K562 (cell line): ENCODE measurements around the gene NMNAT2. TPM values are rescaled to one million over a fixed set of nuclear protein-coding genes. Genes with fewer than 3 reads are reported as not detected.

Experiments
- ATAC-seq: fragments of 200-7000 bp; cut with Tn5 transposase; 3 replicates; pipeline ENCODE4 v1.9.1; 2020; ENCODE audit warnings: moderate library complexity
- BruUV-seq: library from RNA; stranded (reverse); fragments of 400-500 nt; replicated peaks from 2 replicates; lab custom pipeline; 2021; lab: Mats Ljungman, UMichigan
- CTCF ChIA-PET: fragments of 300-600 bp; formaldehyde crosslinking; extraction: SDS; loops from one replicate; lab custom pipeline; 2021; ENCODE audit warnings: low intra/inter-chr PET ratio; lab: Yijun Ruan, JAX
- POLR2A ChIA-PET: fragments of 300-600, 350-650 bp; sonication (Branson Sonifier 250); formaldehyde crosslinking; extraction: SDS; loops from one replicate; lab custom pipeline; 2021; ENCODE audit warnings: antibody characterized with exemption, inconsistent platforms; lab: Yijun Ruan, JAX
- DNase-seq, 4 experiments: peaks; one replicate each; pipeline versions ENCODE4 v3.0.0 to v3.0.0-alpha.2; 2011 to 2018; ENCODE audit warnings: low spot score in 3 of 4, mixed read lengths in 3 of 4; ENCODE audit errors: extremely low read depth in 1 of 4
- FAIRE-seq: peaks from 2 replicates; lab custom pipeline; 2011; peaks lifted over from hg19 to GRCh38; lab: Jason Lieb, UNC
- H2AFZ ChIP-seq: 2 replicates; pipeline ENCODE4 v1.6.0; 2011; ENCODE audit warnings: low read depth, low read length, control low read depth, inconsistent platforms
- H3K27ac ChIP-seq: fragments of 200-600 bp; 3 replicates; pipeline ENCODE4 v1.8.0; 2011; ENCODE audit warnings: low read depth, mild to moderate bottlenecking, control low read depth, inconsistent platforms, low read length, moderate library complexity, mixed read lengths; ENCODE audit errors: extremely low read depth
- H3K27me3 ChIP-seq, 2 experiments: fragments of 300-600 bp in 1 of 2; 2 replicates in 1 of 2; 3 replicates in 1 of 2; pipeline versions ENCODE4 v1.6.0 to v1.8.0; 2011; ENCODE audit warnings: inconsistent platforms in 2 of 2, low read length in 2 of 2, mild to moderate bottlenecking in 1 of 2, mixed read lengths in 1 of 2, moderate library complexity in 1 of 2; ENCODE audit not compliant: control insufficient read depth in 2 of 2, insufficient read depth in 2 of 2
- H3K36me3 ChIP-seq: fragments of 300-600 bp; 3 replicates; pipeline ENCODE4 v1.8.0; 2011; ENCODE audit warnings: mild to moderate bottlenecking, low read length, inconsistent platforms; ENCODE audit not compliant: control insufficient read depth, insufficient read depth
- H3K4me1 ChIP-seq, 2 experiments: fragments of 200-600 bp in 1 of 2; replicated peaks in 1 of 2; 2 replicates in 1 of 2; 3 replicates in 1 of 2; pipeline versions ENCODE4 v1.5.1 to v1.8.0; 2011; ENCODE audit warnings: inconsistent platforms in 2 of 2, low read length in 2 of 2, mild to moderate bottlenecking in 1 of 2, mixed read lengths in 1 of 2, moderate library complexity in 1 of 2; ENCODE audit not compliant: control insufficient read depth in 2 of 2, insufficient read depth in 2 of 2
- H3K4me2 ChIP-seq: 2 replicates; pipeline ENCODE4 v1.6.1; 2011; ENCODE audit warnings: low read length, control low read depth, inconsistent platforms, mixed read lengths; ENCODE audit not compliant: insufficient read depth
- H3K4me3 ChIP-seq: fragments of 200-600 bp; sonication (generic), shearing (Covaris generic); 2 replicates; pipeline ENCODE4 v1.5.1; 2016; ENCODE audit warnings: control low read depth, inconsistent platforms
- H3K79me2 ChIP-seq: fragments of 200-600 bp; 3 replicates; pipeline ENCODE4 v1.8.0; 2011; ENCODE audit warnings: low read length, inconsistent platforms; ENCODE audit not compliant: control insufficient read depth, insufficient read depth
- H3K9ac ChIP-seq, 2 experiments: 2 replicates each; pipeline versions ENCODE4 v1.6.0 to v1.6.1; 2011; ENCODE audit warnings: low read depth in 2 of 2, low read length in 2 of 2, control low read depth in 1 of 2, inconsistent platforms in 1 of 2, mild to moderate bottlenecking in 1 of 2, mixed read lengths in 1 of 2; ENCODE audit not compliant: insufficient read depth in 1 of 2
- H3K9me1 ChIP-seq: one replicate; pipeline ENCODE4 v1.6.0; 2011; ENCODE audit warnings: inconsistent platforms, mild to moderate bottlenecking, low read length, moderate library complexity; ENCODE audit not compliant: control insufficient read depth, insufficient read depth
- H3K9me3 ChIP-seq: replicated peaks from 2 replicates; pipeline ENCODE4 v1.5.1; 2011; ENCODE audit warnings: low read depth, low read length, inconsistent platforms; ENCODE audit not compliant: control insufficient read depth, insufficient read depth
- H4K20me1 ChIP-seq: replicated peaks from 2 replicates; pipeline ENCODE4 v1.6.1; 2011; ENCODE audit warnings: low read length, inconsistent platforms, mixed read lengths; ENCODE audit not compliant: control insufficient read depth, insufficient read depth
- CHD7 ChIP-seq: fragments of 200-600 bp; sonication (generic); IDR thresholded peaks from one replicate; pipeline ENCODE4 v1.6.1; 2012; ENCODE audit warnings: mild to moderate bottlenecking, low read depth, low read length, inconsistent platforms
- HCFC1 ChIP-seq: IDR thresholded peaks from 2 replicates; pipeline ENCODE4 v1.6.1; 2012; ENCODE audit warnings: low read depth, low read length, improper control_type of control experiment
- NCOA1 ChIP-seq: fragments of 450-650 bp; IDR thresholded peaks from 2 replicates; pipeline ENCODE4 v1.6.1; 2016; ENCODE audit warnings: low read depth
- whole genome bisulfite sequencing: fragments of 100-300 bp; shearing (Covaris generic); methylation state at CpG from one replicate; pipeline ENCODE4 v1.1.6; 2016; ENCODE audit warnings: low coverage, mixed read lengths; ENCODE audit not compliant: insufficient coverage; ENCODE audit errors: missing lambda C conversion rate; 5-methylcytosine and 5-hydroxymethylcytosine counted together
- in situ Hi-C: fragments of 300-500 bp; cut with MboI; formaldehyde crosslinking; loops from 4 replicates; pipeline ENCODE4 v1.15.0; 2018; ENCODE audit warnings: inconsistent platforms, mixed read lengths
- intact Hi-C: fragments of 100-400 bp; cut with micrococcal nuclease; formaldehyde crosslinking; loops from 2 replicates; pipeline ENCODE4 v1.14.2; 2022
- polyA plus RNA-seq, 8 experiments: library from polyadenylated mRNA; depleted of rRNA in 4 of 8; stranded (reverse) in 5 of 8; unstranded in 3 of 8; fragments of >200 nt; fragmentation: Nextera tagmentation in 2 of 8; fragmentation: Illumina TruSeq in 1 of 8; extraction: Ambion mirVana in 2 of 8; extraction: Trizol in 1 of 8; gene quantifications; 2 replicates each; pipeline versions ENCODE4 v1.2.1 to v1.2.3, GENCODE V29; 2011 to 2014; ENCODE audit warnings: inconsistent platforms in 1 of 8, missing spikeins in 1 of 8
- total RNA-seq, 7 experiments: library from RNA; depleted of rRNA in 6 of 7; stranded (reverse); fragments of >200 nt in 6 of 7; fragmentation: Illumina TruSeq in 2 of 7; extraction: Trizol in 2 of 7; gene quantifications; 2 replicates each; pipeline versions ENCODE4 v1.2.1 to v1.2.3, GENCODE V29; 2011 to 2021; ENCODE audit warnings: low replicate concordance in 1 of 7

Gene NMNAT2
- total and polyA plus RNA-seq, 9 of the 15 experiments (the other 6 are each of a cell fraction or from before 2014, with no cell fraction given) = not detected

GRCh38 chr1:183355181-183355580 lies 63.0 kb downstream of the NMNAT2 start:
- Histone ChIP-seq H3K27ac (no peak overlapping the region), H3K79me2 (no peaks in the 10 kb centered on the region), H3K4me3 (no peak overlapping the region), H3K4me2 (no peak overlapping the region), H4K20me1 (no peaks in the 10 kb centered on the region; the same call in 1 of the 2 replicates), H3K9ac (no peak overlapping the region), H3K9me3 (no peaks in the 10 kb centered on the region), H3K36me3 (no peaks in the 10 kb centered on the region), H3K27me3 (peaks cover 0 to 8% of the 10 kb centered on the region in 2 experiments; a peak in 4 of 5 replicates), H2AFZ (no peak overlapping the region), H3K4me1 (no peaks in the 10 kb centered on the region), H3K9me1 (no peaks in the 10 kb centered on the region)
- WGBS = 0% methylated on average over 6 of the region's 6 CpGs
- FAIRE-seq (no peak), DNase-seq (no peak), ATAC-seq (no peak)
- BruUV-seq = no TSS peak
- in situ Hi-C loops (no loop called here), intact Hi-C loops (no loop called here)
- CTCF ChIA-PET = no interaction called here
- TF ChIP-seq CHD7 (no peak), NCOA1 (no peak), HCFC1 (no peak)
- POLR2A ChIA-PET = no interaction called here
